H9 (cell line): ENCODE measurements around the gene PHF21B. TPM values are rescaled to one million over a fixed set of nuclear protein-coding genes. Genes with fewer than 3 reads are reported as not detected.

ENCODE experiments used
- DNase-seq: peaks from one replicate; pipeline ENCODE4 v3.0.0-alpha.2; 2017
- H2AFZ ChIP-seq: one replicate; pipeline ENCODE4 v1.6.1; 2013; ENCODE audit warnings: mild to moderate bottlenecking, low read length, control low read depth, moderate library complexity
- H2AK5ac ChIP-seq: 2 replicates; pipeline ENCODE4 v1.6.1; 2013; ENCODE audit warnings: low read length, control low read depth, mixed read lengths; ENCODE audit not compliant: insufficient read length
- H2BK120ac ChIP-seq: one replicate; pipeline ENCODE4 v1.6.1; 2013; ENCODE audit warnings: low read depth, mild to moderate bottlenecking, low read length, control low read depth, inconsistent platforms; ENCODE audit not compliant: poor library complexity, severe bottlenecking
- H2BK12ac ChIP-seq: 2 replicates; pipeline ENCODE4 v1.6.1; 2013; ENCODE audit warnings: low read length, control low read depth, mixed read lengths, low read depth; ENCODE audit not compliant: insufficient read length
- H2BK15ac ChIP-seq: 2 replicates; pipeline ENCODE4 v1.6.1; 2013; ENCODE audit warnings: low read depth, low read length, control low read depth
- H2BK20ac ChIP-seq: one replicate; pipeline ENCODE4 v1.6.1; 2013; ENCODE audit warnings: low read depth, mild to moderate bottlenecking, low read length, control low read depth, inconsistent platforms; ENCODE audit not compliant: poor library complexity, severe bottlenecking
- H2BK5ac ChIP-seq: 2 replicates; pipeline ENCODE4 v1.6.1; 2013; ENCODE audit warnings: low read length, control low read depth, mixed read lengths; ENCODE audit not compliant: insufficient read length
- H3K14ac ChIP-seq: 2 replicates; pipeline ENCODE4 v1.6.1; 2013; ENCODE audit warnings: low read length, control low read depth; ENCODE audit not compliant: insufficient read depth
- H3K18ac ChIP-seq: 2 replicates; pipeline ENCODE4 v1.6.1; 2013; ENCODE audit warnings: low read depth, mild to moderate bottlenecking, mixed read lengths, low read length, control low read depth; ENCODE audit not compliant: insufficient read length
- H3K23ac ChIP-seq: 2 replicates; pipeline ENCODE4 v1.6.1; 2013; ENCODE audit warnings: low read length, control low read depth, mixed read lengths, low read depth; ENCODE audit not compliant: insufficient read length
- H3K23me2 ChIP-seq: 2 replicates; pipeline ENCODE4 v1.6.1; 2013; ENCODE audit warnings: low read depth, mild to moderate bottlenecking, mixed read lengths, low read length, control low read depth; ENCODE audit not compliant: insufficient read length, poor library complexity, severe bottlenecking
- H3K27ac ChIP-seq: 2 replicates; pipeline ENCODE4 v1.5.1; 2013; ENCODE audit warnings: low read length, control low read depth, mixed read lengths, low read depth; ENCODE audit not compliant: insufficient read length
- H3K27me3 ChIP-seq: 2 replicates; pipeline ENCODE4 v1.6.1; 2013; ENCODE audit warnings: low read length, control low read depth, inconsistent platforms; ENCODE audit not compliant: insufficient read depth
- H3K4ac ChIP-seq: 2 replicates; pipeline ENCODE4 v1.6.1; 2013; ENCODE audit warnings: low read depth, mild to moderate bottlenecking, control low read depth, inconsistent platforms, low read length, moderate library complexity
- H3K4me1 ChIP-seq: 2 replicates; pipeline ENCODE4 v1.6.1; 2013; ENCODE audit warnings: low read length, control low read depth, inconsistent platforms; ENCODE audit not compliant: insufficient read depth
- H3K4me2 ChIP-seq: 2 replicates; pipeline ENCODE4 v1.6.1; 2013; ENCODE audit warnings: low read length, control low read depth, mixed read lengths; ENCODE audit not compliant: insufficient read length, insufficient read depth
- H3K56ac ChIP-seq: 2 replicates; pipeline ENCODE4 v1.6.1; 2013; ENCODE audit warnings: low read depth, mild to moderate bottlenecking, mixed read lengths, low read length, control low read depth; ENCODE audit not compliant: insufficient read length
- H3K79me1 ChIP-seq: 2 replicates; pipeline ENCODE4 v1.6.1; 2013; ENCODE audit warnings: low read depth, mild to moderate bottlenecking, moderate library complexity, low read length, control low read depth, inconsistent platforms; ENCODE audit not compliant: insufficient read depth, poor library complexity, severe bottlenecking
- H3K79me2 ChIP-seq: 2 replicates; pipeline ENCODE4 v1.6.1; 2013; ENCODE audit warnings: low read length, control low read depth, inconsistent platforms; ENCODE audit not compliant: insufficient read depth
- H3K9ac ChIP-seq: 2 replicates; pipeline ENCODE4 v1.6.1; 2013; ENCODE audit warnings: low read length, control low read depth, mixed read lengths; ENCODE audit not compliant: insufficient read length; ENCODE audit errors: extremely low read depth
- H3K9me3 ChIP-seq: one replicate; pipeline ENCODE4 v1.6.1; 2013; ENCODE audit warnings: low read depth, low read length, inconsistent platforms; ENCODE audit not compliant: control insufficient read depth
- H3T11ph ChIP-seq: one replicate; pipeline ENCODE4 v1.6.1; 2013; ENCODE audit warnings: mild to moderate bottlenecking, low read length, control low read depth, inconsistent platforms
- H4K20me1 ChIP-seq: one replicate; pipeline ENCODE4 v1.6.1; 2013; ENCODE audit not compliant: control insufficient read depth, insufficient read length, insufficient read depth
- H4K5ac ChIP-seq: 2 replicates; pipeline ENCODE4 v1.6.1; 2013; ENCODE audit warnings: low read depth, mild to moderate bottlenecking, mixed read lengths, low read length, control low read depth; ENCODE audit not compliant: insufficient read length
- H4K8ac ChIP-seq: replicated peaks from 2 replicates; pipeline ENCODE4 v1.6.1; 2013; ENCODE audit warnings: low read length, control low read depth, mixed read lengths, low read depth; ENCODE audit not compliant: insufficient read length
- H4K91ac ChIP-seq: 2 replicates; pipeline ENCODE4 v1.6.1; 2013; ENCODE audit warnings: low read depth, mild to moderate bottlenecking, moderate library complexity, mixed read lengths, low read length, control low read depth; ENCODE audit not compliant: insufficient read length
- H3K27ac Mint-ChIP-seq, 3 experiments: 2 replicates in 2 of 3; 3 replicates in 1 of 3; pipeline ENCODE4 v1.8.0; 2020 to 2021; ENCODE audit warnings: mixed read lengths in 3 of 3, mild to moderate bottlenecking in 1 of 3, moderate library complexity in 1 of 3
- H3K27me3 Mint-ChIP-seq: 2 replicates; pipeline ENCODE4 v1.8.0; 2021; ENCODE audit warnings: low read depth, mild to moderate bottlenecking, moderate library complexity, mixed read lengths
- H3K36me3 Mint-ChIP-seq, 3 experiments: 2 replicates in 2 of 3; 3 replicates in 1 of 3; pipeline ENCODE4 v1.8.0; 2020 to 2021; ENCODE audit warnings: low read depth in 3 of 3, mixed read lengths in 3 of 3; ENCODE audit not compliant: insufficient read depth in 1 of 3
- H3K4me1 Mint-ChIP-seq, 2 experiments: 2 replicates each; pipeline ENCODE4 v1.8.0; 2020; ENCODE audit warnings: mixed read lengths in 2 of 2
- H3K4me3 Mint-ChIP-seq, 2 experiments: 2 replicates in 1 of 2; 3 replicates in 1 of 2; pipeline ENCODE4 v1.8.0; 2020 to 2021; ENCODE audit warnings: mild to moderate bottlenecking in 2 of 2, mixed read lengths in 2 of 2, moderate library complexity in 1 of 2
- H3K9me3 Mint-ChIP-seq, 2 experiments: 2 replicates in 1 of 2; 3 replicates in 1 of 2; pipeline ENCODE4 v1.8.0; 2020; ENCODE audit warnings: mild to moderate bottlenecking in 2 of 2, mixed read lengths in 2 of 2, moderate library complexity in 1 of 2
- CTCF ChIP-seq: fragments of 200-600 bp; sonication (generic); conservative IDR thresholded peaks from 3 replicates; pipeline ENCODE4 v1.8.0; 2021; ENCODE audit warnings: antibody characterized with exemption, mild to moderate bottlenecking
- WGBS: extraction: QIAGEN DNeasy Blood & Tissue Kit; methylation state at CpG from one replicate; pipeline ENCODE4 v1.1.7; 2013; ENCODE audit warnings: missing lambda C conversion rate, low lambda C conversion rate, mixed read lengths; ENCODE audit not compliant: insufficient read length; ENCODE audit errors: extremely low coverage; 5-methylcytosine and 5-hydroxymethylcytosine counted together
- total RNA-seq: library from RNA; stranded (reverse); gene quantifications from 2 replicates; pipeline ENCODE4 v1.2.1, GENCODE V29; 2021

Gene PHF21B
- total RNA-seq, 1 experiment from 2014 or later, result 60.3 TPM

- H3K4me1 ChIP-seq, result no peaks in the 10 kb centered on the region
- Mint-ChIP-seq H3K27ac (peak overlapping the region in 1 of 3 experiments; percentile 58; a peak in 2 of 7 replicates), H3K27me3 (no peaks in the 10 kb centered on the region; the same call in 1 of the 2 replicates), H3K9me3 (peaks cover 0 to 2% of the 10 kb centered on the region in 2 experiments; a peak in 3 of 5 replicates), H3K4me3 (no peak overlapping the region), H3K36me3 (peaks cover 19 to 25% (median 21%) of the 10 kb centered on the region in 3 experiments), H3K4me1 (no peaks in the 10 kb centered on the region)
- no peak overlapping the region for H4K5ac ChIP-seq
- no peak overlapping the region for H2BK20ac ChIP-seq
- H3K79me2 ChIP-seq, result no peaks in the 10 kb centered on the region
- H3K56ac ChIP-seq, result no peak overlapping the region
- H2BK12ac ChIP-seq, result no peak overlapping the region
- H3K14ac ChIP-seq, result no peak overlapping the region
- H4K8ac ChIP-seq, result no peak overlapping the region
- no peak overlapping the region for H2AK5ac ChIP-seq
- no peaks in the 10 kb centered on the region for H4K20me1 ChIP-seq
- H3K23ac ChIP-seq, result no peak overlapping the region
- H3K4me2 ChIP-seq, result no peak overlapping the region
- H3K27ac ChIP-seq, result no peak overlapping the region
- H3T11ph ChIP-seq, result no peak overlapping the region
- WGBS, result no CpG with 5 or more reads among the region's 10 CpGs
- H2BK5ac ChIP-seq, result no peak overlapping the region
- H3K4ac ChIP-seq, result no peak overlapping the region
- H2BK120ac ChIP-seq, result no peak overlapping the region
- H2BK15ac ChIP-seq, result no peak overlapping the region
- DNase-seq, result no peak
- no peak overlapping the region for H2AFZ ChIP-seq
- H3K27me3 ChIP-seq, result no peaks in the 10 kb centered on the region
- no peak overlapping the region for H4K91ac ChIP-seq
- H3K23me2 ChIP-seq, result no peaks in the 10 kb centered on the region
- no peak overlapping the region for H3K18ac ChIP-seq
- no peak for TF ChIP-seq CTCF
- no peak overlapping the region for H3K9ac ChIP-seq
- H3K79me1 ChIP-seq, result no peaks in the 10 kb centered on the region
- H3K9me3 ChIP-seq, result no peaks in the 10 kb centered on the region
Measured at GRCh38 chr22:44919691-44920090, 90.1 kb downstream of the PHF21B start.
